ENCODE data around the gene C1orf210. TPM values are rescaled to one million over a fixed set of nuclear protein-coding genes. Genes with fewer than 3 reads are reported as not detected.

The C1orf210 gene
- polyA plus RNA-seq, 3 donors = 0.05 TPM; not detected in 2

GRCh38 chr1:43312663-43313515, 27.5 kb upstream of the C1orf210 start:
- H3K4me1 ChIP-seq (ENCODE audit: control insufficient read depth in 1 of 2, insufficient read depth in 2 of 2, low read length in 2 of 2) = peaks cover 0 to 2% of the 10 kb centered on the region in 2 donors
- Mint-ChIP-seq H3K27me3 (ENCODE audit: low read depth in 3 of 3) (peaks cover 1 to 4% (median 2%) of the 10 kb centered on the region in 3 donors), H3K4me3 (no peak overlapping the region), H3K9me3 (no peaks in the 10 kb centered on the region), H3K27ac (no peak overlapping the region), H3K4me1 (peaks cover 7% of the 10 kb centered on the region), H3K36me3 (no peaks in the 10 kb centered on the region)
- no peaks in the 10 kb centered on the region for H3K36me3 ChIP-seq (replicated peaks in 1 of 2; ENCODE audit: control insufficient read depth in 1 of 2, insufficient read depth in 2 of 2, low read length in 2 of 2)
- no peak overlapping the region for H3K9ac ChIP-seq (ENCODE audit: insufficient read depth, low read length, poor library complexity, severe bottlenecking)
- H3K4me3 ChIP-seq (replicated peaks in 1 of 3; ENCODE audit: low read depth in 2 of 3, low read length in 3 of 3) = no peak overlapping the region
- no peak for TF ChIP-seq CTCF (IDR thresholded peaks at IDR 0.05)
- no peaks in the 10 kb centered on the region for H3K27me3 ChIP-seq (ENCODE audit: control insufficient read depth in 2 of 2, insufficient read depth in 2 of 2, low read length in 2 of 2)
- no peak overlapping the region for H3K4me2 ChIP-seq (replicated peaks; ENCODE audit: extremely low read depth, low read length, poor library complexity, severe bottlenecking)
- 92% methylated on average over 21 of the region's 24 CpGs for WGBS (ENCODE audit: insufficient coverage)
- H3K27ac ChIP-seq (ENCODE audit: low read depth in 1 of 2, low read length in 2 of 2) = no peak overlapping the region
- H3K79me2 ChIP-seq (ENCODE audit: insufficient read depth, low read length) = no peaks in the 10 kb centered on the region
- no peaks in the 10 kb centered on the region for H3K9me3 ChIP-seq (replicated peaks in 1 of 2; ENCODE audit: control insufficient read depth in 1 of 2, insufficient read depth in 1 of 2, low read length in 2 of 2)
- intact Hi-C loops (cut with micrococcal nuclease) = no loop called here
- no peaks in the 10 kb centered on the region for H4K20me1 ChIP-seq (ENCODE audit: insufficient read depth, low read length)
- no peak overlapping the region for H2AFZ ChIP-seq (ENCODE audit: insufficient read depth, low read depth, low read length, poor library complexity, severe bottlenecking)
- no peak for DNase-seq

GRCh38 chr1:43312212-43312623, 26.8 kb upstream of the C1orf210 start:
- Mint-ChIP-seq H3K27ac (no peak overlapping the region), H3K4me3 (no peak overlapping the region), H3K36me3 (no peaks in the 10 kb centered on the region), H3K9me3 (no peaks in the 10 kb centered on the region), H3K4me1 (peaks cover 7% of the 10 kb centered on the region), H3K27me3 (ENCODE audit: low read depth in 3 of 3) (peaks cover 0 to 2% (median 2%) of the 10 kb centered on the region in 3 donors)
- Histone ChIP-seq H3K9me3 (replicated peaks in 1 of 2; ENCODE audit: control insufficient read depth in 1 of 2, insufficient read depth in 1 of 2, low read length in 2 of 2) (no peaks in the 10 kb centered on the region), H3K4me2 (replicated peaks; ENCODE audit: extremely low read depth, low read length, poor library complexity, severe bottlenecking) (no peak overlapping the region), H3K27me3 (ENCODE audit: control insufficient read depth in 2 of 2, insufficient read depth in 2 of 2, low read length in 2 of 2) (no peaks in the 10 kb centered on the region), H3K4me3 (replicated peaks in 1 of 3; ENCODE audit: low read depth in 2 of 3, low read length in 3 of 3) (no peak overlapping the region), H3K79me2 (ENCODE audit: insufficient read depth, low read length) (no peaks in the 10 kb centered on the region), H3K27ac (ENCODE audit: low read depth in 1 of 2, low read length in 2 of 2) (no peak overlapping the region), H3K36me3 (replicated peaks in 1 of 2; ENCODE audit: control insufficient read depth in 1 of 2, insufficient read depth in 2 of 2, low read length in 2 of 2) (no peaks in the 10 kb centered on the region), H3K4me1 (ENCODE audit: control insufficient read depth in 1 of 2, insufficient read depth in 2 of 2, low read length in 2 of 2) (peaks cover 0 to 2% of the 10 kb centered on the region in 2 donors), H2AFZ (ENCODE audit: insufficient read depth, low read depth, low read length, poor library complexity, severe bottlenecking) (no peak overlapping the region), H4K20me1 (ENCODE audit: insufficient read depth, low read length) (no peaks in the 10 kb centered on the region), H3K9ac (ENCODE audit: insufficient read depth, low read length, poor library complexity, severe bottlenecking) (no peak overlapping the region)
- intact Hi-C loops (cut with micrococcal nuclease) = no loop called here
- TF ChIP-seq CTCF (IDR thresholded peaks at IDR 0.05) = no peak
- no peak for DNase-seq
- WGBS (ENCODE audit: insufficient coverage) = 97% methylated on average over 16 of the region's 19 CpGs

Measured in CD14-positive monocyte (primary cell).